GM23338 (cell line): Measurements from ENCODE around the gene TARS2. TPM values are rescaled to one million over a fixed set of nuclear protein-coding genes. Genes with fewer than 3 reads are reported as not detected.

Source experiments
- ATAC-seq: fragments of 200-7000 bp; cut with Tn5 transposase; 3 replicates; pipeline ENCODE4 v1.9.1; 2020
- DNase-seq: peaks from one replicate; pipeline ENCODE4 v3.0.0-alpha.2; 2015; ENCODE audit warnings: low spot score
- H2AFZ ChIP-seq: fragments of 200-600 bp; sonication (generic); 2 replicates; pipeline ENCODE4 v1.8.0; 2016; ENCODE audit warnings: antibody characterized with exemption, mild to moderate bottlenecking, moderate library complexity
- H3F3A ChIP-seq: fragments of 200-600 bp; sonication (generic); replicated peaks from 2 replicates; pipeline ENCODE4 v1.8.0; 2017; ENCODE audit warnings: antibody characterized with exemption, mixed run types, low read depth
- H3K27ac ChIP-seq: fragments of 200-600 bp; sonication (generic); 2 replicates; pipeline ENCODE4 v1.6.1; 2016; ENCODE audit warnings: low read depth
- H3K27me3 ChIP-seq: fragments of 200-600 bp; sonication (generic); 2 replicates; pipeline ENCODE4 v1.8.0; 2016; ENCODE audit warnings: mild to moderate bottlenecking, mixed run types, moderate library complexity; ENCODE audit not compliant: insufficient read depth
- H3K36me3 ChIP-seq: fragments of 200-600 bp; sonication (generic); 2 replicates; pipeline ENCODE4 v1.8.0; 2016; ENCODE audit warnings: mild to moderate bottlenecking; ENCODE audit not compliant: insufficient read depth
- H3K4me1 ChIP-seq: fragments of 200-600 bp; sonication (generic); 2 replicates; pipeline ENCODE4 v1.8.0; 2016; ENCODE audit warnings: mild to moderate bottlenecking, moderate library complexity; ENCODE audit not compliant: insufficient read depth
- H3K4me2 ChIP-seq: fragments of 200-600 bp; sonication (generic); 2 replicates; pipeline ENCODE4 v1.7.1; 2017; ENCODE audit warnings: mixed run types
- H3K4me3 ChIP-seq: fragments of 200-600 bp; sonication (generic); 2 replicates; pipeline ENCODE4 v1.6.1; 2016; ENCODE audit warnings: mixed run types
- H3K79me2 ChIP-seq: fragments of 200-600 bp; sonication (generic); replicated peaks from 2 replicates; pipeline ENCODE4 v1.8.0; 2017; ENCODE audit warnings: mild to moderate bottlenecking; ENCODE audit not compliant: insufficient read depth
- H3K9me2 ChIP-seq: fragments of 200-600 bp; sonication (generic); 2 replicates; pipeline ENCODE4 v1.8.0; 2017; ENCODE audit not compliant: insufficient read depth
- H4K20me1 ChIP-seq: fragments of 200-600 bp; sonication (generic); replicated peaks from 2 replicates; pipeline ENCODE4 v1.8.0; 2017; ENCODE audit warnings: mild to moderate bottlenecking; ENCODE audit not compliant: insufficient read depth
- H3K27ac Mint-ChIP-seq: 2 replicates; pipeline ENCODE4 v1.8.0; 2020; ENCODE audit warnings: inconsistent platforms, mild to moderate bottlenecking, moderate library complexity, mixed read lengths
- H3K27me3 Mint-ChIP-seq: 3 replicates; pipeline ENCODE4 v1.8.0; 2022; ENCODE audit warnings: low read depth, mild to moderate bottlenecking, moderate library complexity, mixed read lengths, inconsistent platforms; ENCODE audit not compliant: insufficient read depth, poor library complexity
- H3K36me3 Mint-ChIP-seq: 3 replicates; pipeline ENCODE4 v1.8.0; 2021; ENCODE audit warnings: low read depth, mild to moderate bottlenecking, inconsistent platforms, moderate library complexity, mixed read lengths
- H3K4me1 Mint-ChIP-seq: 3 replicates; pipeline ENCODE4 v1.8.0; 2020; ENCODE audit warnings: mild to moderate bottlenecking, inconsistent platforms, mixed read lengths
- H3K4me3 Mint-ChIP-seq: 3 replicates; pipeline ENCODE4 v1.8.0; 2021; ENCODE audit warnings: moderate library complexity, mild to moderate bottlenecking, inconsistent platforms, mixed read lengths
- H3K9me3 Mint-ChIP-seq: 3 replicates; pipeline ENCODE4 v1.8.0; 2020; ENCODE audit warnings: moderate library complexity, mild to moderate bottlenecking, inconsistent platforms, mixed read lengths
- CREB1 ChIP-seq: fragments of 250-450 bp; sonication (Bioruptor Pico); IDR thresholded peaks from 2 replicates; pipeline ENCODE4 v1.5.0; 2020; ENCODE audit warnings: low read depth, mild to moderate bottlenecking, moderate library complexity
- ETS1 ChIP-seq: IDR thresholded peaks from 2 replicates; pipeline ENCODE4 v1.6.1; 2016; ENCODE audit warnings: antibody characterized with exemption
- NANOG ChIP-seq: IDR thresholded peaks from 2 replicates; pipeline ENCODE4 v1.6.1; 2016; ENCODE audit warnings: antibody characterized with exemption, borderline replicate concordance
- POLR2AphosphoS5 ChIP-seq: IDR thresholded peaks from 2 replicates; pipeline ENCODE4 v1.6.1; 2016; ENCODE audit warnings: antibody characterized with exemption, low read depth
- ZNF462 ChIP-seq: fragments of 250-450 bp; sonication (Bioruptor Pico); IDR thresholded peaks from 2 replicates; pipeline ENCODE4 v1.5.0; 2020; ENCODE audit warnings: mild to moderate bottlenecking, moderate library complexity
- long read RNA-seq: library from polyadenylated mRNA; unstranded; transcript quantifications from one replicate; pipeline ENCODE4 v2.0.0, GENCODE V29; 2020; ENCODE audit not compliant: unreplicated experiment
- polyA plus RNA-seq: library from polyadenylated mRNA; unstranded; fragments of >200 nt; fragmentation: Nextera tagmentation; extraction: Ambion mirVana; gene quantifications from 2 replicates; pipeline ENCODE4 v1.2.1, GENCODE V29; 2016
- total RNA-seq: library from RNA; depleted of rRNA; stranded (reverse); fragments of >200 nt; shearing (Covaris generic); gene quantifications from 2 replicates; pipeline ENCODE4 v1.2.3, GENCODE V29; 2014; rRNA removed

Gene TARS2
- total RNA-seq (27.1 and 28.4 TPM in 2 replicates), polyA plus RNA-seq (19.5 and 20.3 TPM in 2 replicates)
- long read RNA-seq, transcript TARS2-204 (18 exons, 2,729 nt) = major isoform, 10 of 17 reads
- long read RNA-seq, partial matches to known transcripts = 0 of 17 reads
- long read RNA-seq, other reads (novel, unspliced or antisense) = 7 of 17 reads

- peak within 1 kb of the TSS; percentile 67 for H2AFZ ChIP-seq
- peaks cover 9% of the 10 kb centered on the region for H3K27me3 Mint-ChIP-seq
- peaks cover 24% of the 10 kb centered on the region for H3K36me3 ChIP-seq
- H3K9me3 Mint-ChIP-seq = no peaks in the 10 kb centered on the region
- H3K27ac ChIP-seq = peak within 1 kb of the TSS; percentile 61
- H3F3A ChIP-seq = peaks cover 8% of the 10 kb centered on the region; the same call in 1 of the 2 replicates
- no peaks in the 10 kb centered on the region for H4K20me1 ChIP-seq
- H3K36me3 Mint-ChIP-seq = peaks cover 30% of the 10 kb centered on the region
- peak within 1 kb of the TSS; percentile 96 for H3K27ac Mint-ChIP-seq
- peak within 1 kb of the TSS; percentile 98 for H3K4me3 Mint-ChIP-seq
- peak; percentile 98 for DNase-seq
- peak within 1 kb of the TSS; percentile 79 for H3K4me3 ChIP-seq
- peak; percentile 100 for ATAC-seq
- no peaks in the 10 kb centered on the region for H3K9me2 ChIP-seq
- peak within 1 kb of the TSS; percentile 94 for H3K4me2 ChIP-seq
- no peaks in the 10 kb centered on the region for H3K27me3 ChIP-seq
- TF ChIP-seq NANOG (0 out of 2 replicates have a peak, but pooled peaks have one; percentile 36), ETS1 (peak; percentile 75), ZNF462 (CRISPR knock-in tag) (no peak), POLR2AphosphoS5 (peak; percentile 90), CREB1 (peak; percentile 84)
- H3K4me1 ChIP-seq = peaks cover 4% of the 10 kb centered on the region; the same call in 1 of the 2 replicates
- H3K4me1 Mint-ChIP-seq = peaks cover 8% of the 10 kb centered on the region
- peaks cover 13% of the 10 kb centered on the region for H3K79me2 ChIP-seq
Measured at GRCh38 chr1:150486966-150487762, at the start of gene TARS2. Gene TARS2 (plus strand): TSS chr1:150487419. CDS start chr1:150487451, 32 bp downstream.
